CD4-positive, alpha-beta T cell treated with Interleukin-21 for 1 hour (primary cell): Measurements from ENCODE around the gene SH2B3.
"Not testable (repeated sequence)": the region's sequence is repeated elsewhere in the genome, so short reads cannot be mapped to it uniquely, and the experiment has no call there.

Experiments
- DNase-seq: peaks from one replicate; pipeline ENCODE4 v3.0.0-alpha.2; 2020

Gene SH2B3

DNA sequence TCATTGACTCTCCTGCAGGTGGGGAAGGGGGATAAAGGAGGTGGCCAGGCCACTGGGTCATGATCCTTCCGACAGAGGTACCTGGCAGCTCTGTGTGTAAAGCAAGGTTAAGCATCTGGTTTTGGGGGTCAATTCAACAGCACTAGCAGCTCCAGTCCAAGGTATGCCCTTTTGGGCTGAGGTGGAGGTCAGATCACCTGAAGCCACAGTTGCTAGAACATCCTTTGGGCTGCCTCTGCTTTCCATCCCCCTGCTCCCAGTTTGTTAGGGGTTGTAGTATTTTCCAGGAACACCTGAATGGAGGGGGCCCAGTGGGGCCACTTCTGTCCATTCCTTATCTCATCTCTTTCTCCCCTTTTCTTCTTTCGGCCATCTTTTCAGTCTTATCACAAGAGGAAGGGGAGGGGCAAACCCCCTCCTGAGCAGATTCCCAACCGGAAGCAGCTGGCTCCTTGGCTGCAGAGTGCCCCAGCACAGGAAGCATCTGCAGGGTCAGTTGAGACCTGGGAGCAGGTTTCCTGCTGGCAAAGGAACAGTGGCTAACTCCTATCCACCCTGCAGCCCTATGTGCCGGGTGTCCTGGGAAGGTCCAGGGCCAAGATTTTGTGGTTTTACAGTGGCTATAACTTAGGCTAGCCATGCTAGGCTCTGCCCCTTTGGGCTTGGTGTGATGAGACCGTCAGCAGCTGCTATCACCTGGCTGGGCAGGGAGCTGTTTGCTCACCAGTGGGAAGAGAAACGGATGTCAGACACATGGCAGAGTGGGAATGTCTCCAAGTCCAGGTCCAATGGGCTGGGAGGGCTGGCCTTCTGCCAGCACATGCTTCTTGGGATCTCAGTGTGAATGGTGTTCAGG is 40.2 kb downstream of the SH2B3 start:
- no peak for DNase-seq

DNA sequence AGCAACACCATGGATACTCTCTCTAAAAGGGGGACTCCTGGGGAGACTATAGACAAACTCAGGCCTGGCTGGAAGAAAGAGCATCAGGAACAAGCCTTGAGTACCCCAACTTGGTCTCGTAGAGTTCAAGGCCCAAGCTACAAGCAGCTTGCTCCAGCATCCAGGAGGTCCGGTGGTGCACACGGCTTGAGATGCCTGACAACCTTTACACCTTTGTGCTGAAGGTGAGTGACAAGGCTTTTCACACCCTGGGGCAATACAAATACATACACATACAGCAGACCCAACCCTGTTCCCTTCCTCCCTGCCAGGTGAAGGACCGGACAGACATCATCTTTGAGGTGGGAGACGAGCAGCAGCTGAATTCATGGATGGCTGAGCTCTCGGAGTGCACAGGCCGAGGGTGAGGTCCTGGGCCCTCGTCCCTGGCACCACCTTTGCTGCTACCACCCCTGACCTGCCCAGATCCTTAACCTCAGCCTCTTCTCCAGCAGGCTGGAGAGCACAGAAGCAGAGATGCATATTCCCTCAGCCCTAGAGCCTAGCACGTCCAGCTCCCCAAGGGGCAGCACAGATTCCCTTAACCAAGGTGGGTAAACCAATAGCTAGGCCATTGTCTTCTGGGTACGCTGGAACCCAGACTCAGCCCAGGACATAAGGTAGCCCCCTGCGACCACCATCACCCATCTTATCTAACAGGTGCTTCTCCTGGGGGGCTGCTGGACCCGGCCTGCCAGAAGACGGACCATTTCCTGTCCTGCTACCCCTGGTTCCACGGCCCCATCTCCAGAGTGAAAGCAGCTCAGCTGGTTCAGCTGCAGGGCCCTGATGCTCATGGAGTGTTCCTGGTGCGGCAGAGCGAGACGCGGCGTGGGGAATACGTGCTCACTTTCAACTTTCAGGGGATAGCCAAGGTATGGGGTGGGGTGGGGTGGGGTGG is 41.2 kb downstream of the SH2B3 start:
- DNase-seq, result no peak

DNA sequence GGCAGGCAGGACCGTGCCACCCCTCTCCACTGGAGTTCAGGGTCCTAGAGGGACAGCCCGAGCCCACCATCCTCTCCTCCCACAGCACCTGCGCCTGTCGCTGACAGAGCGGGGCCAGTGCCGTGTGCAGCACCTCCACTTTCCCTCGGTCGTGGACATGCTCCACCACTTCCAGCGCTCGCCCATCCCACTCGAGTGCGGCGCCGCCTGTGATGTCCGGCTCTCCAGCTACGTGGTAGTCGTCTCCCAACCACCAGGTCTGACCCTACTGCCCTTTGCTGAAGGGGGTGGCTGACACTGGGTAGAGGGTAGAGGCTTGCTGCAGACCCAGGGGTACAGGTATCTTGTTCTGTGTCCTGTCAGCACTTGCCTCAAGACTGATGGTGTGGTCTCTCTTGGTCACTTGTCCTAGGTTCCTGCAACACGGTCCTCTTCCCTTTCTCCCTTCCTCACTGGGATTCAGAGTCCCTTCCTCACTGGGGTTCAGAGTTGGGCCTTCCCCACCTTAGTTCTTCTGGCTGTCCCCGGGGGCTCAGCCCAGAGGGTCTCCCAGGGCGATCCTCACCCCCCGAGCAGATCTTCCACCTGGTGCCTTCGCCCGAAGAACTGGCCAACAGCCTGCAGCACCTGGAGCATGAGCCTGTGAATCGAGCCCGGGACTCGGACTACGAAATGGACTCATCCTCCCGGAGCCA is 42.0 kb downstream of the SH2B3 start:
- DNase-seq, result no peak

DNA sequence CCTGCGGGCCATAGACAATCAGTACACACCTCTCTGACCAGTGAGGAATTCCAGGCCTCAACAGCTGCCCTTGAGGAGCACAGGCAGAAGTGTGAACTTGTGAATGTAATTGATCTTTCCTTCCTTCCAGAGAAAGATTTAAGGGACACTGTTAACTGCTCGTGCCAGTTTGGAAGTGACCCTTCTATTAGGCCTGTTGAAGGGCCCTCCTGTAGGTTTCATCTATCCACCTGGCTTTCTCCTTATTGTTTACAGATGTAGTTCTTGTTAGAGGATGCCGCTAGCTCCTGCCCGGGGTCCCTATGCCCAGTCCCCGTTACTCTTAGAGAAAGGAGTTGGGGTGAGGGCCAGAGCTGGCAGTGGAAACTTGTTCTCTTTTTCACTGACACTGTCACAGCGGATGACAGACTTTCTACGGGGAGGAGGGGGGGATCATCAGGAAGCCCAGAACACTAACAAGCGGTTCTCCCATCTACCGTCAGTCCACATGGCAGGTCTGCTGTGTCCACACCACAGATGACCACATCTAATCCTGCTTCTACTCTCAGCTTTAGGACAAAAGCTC is 42.6 kb downstream of the SH2B3 start:
- no peak for DNase-seq

DNA sequence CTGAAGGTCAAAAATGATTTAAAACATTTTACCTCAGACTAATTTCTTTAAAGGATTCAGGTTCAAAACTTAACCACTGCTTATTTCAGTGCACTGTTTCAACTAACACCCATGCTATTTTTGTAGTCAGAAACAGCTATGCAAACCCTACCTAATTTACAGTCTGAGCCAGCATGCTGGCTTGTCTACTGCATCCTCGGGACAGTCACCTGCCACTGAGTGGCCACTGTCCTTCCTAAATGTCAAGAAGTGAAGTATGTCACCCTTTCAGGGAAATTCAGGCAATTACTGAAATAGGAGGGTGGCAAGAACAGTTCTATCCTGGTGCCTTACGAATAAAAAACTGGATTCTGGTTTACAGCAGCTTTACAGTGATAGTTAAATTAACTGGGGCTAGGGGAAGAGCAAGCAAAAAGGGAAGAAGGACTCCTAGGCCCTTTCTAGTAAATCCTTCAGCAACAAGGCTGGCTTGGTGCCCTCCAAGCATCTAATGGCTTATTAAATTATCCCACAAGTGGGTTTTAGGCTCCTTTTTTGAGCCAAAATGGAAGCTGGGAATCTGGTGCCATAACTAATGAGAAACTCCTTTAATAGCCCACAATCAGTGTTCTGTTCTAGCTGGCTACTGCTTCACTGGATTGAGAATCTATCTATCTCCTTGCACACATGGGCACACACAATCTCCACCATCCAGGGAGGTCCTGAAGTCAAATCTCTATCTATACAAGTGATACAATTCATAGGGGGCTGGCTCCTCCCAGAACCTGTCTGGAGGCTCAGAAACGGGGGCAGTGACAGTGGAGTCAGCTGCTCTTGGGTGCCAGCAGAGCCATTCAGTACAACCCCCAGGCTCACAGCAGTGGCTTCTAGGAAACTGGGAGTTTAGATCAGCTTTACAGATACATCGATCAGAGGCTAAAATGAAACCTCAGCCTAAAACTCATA is 43.4 kb downstream of the SH2B3 start:
- no peak for DNase-seq

DNA sequence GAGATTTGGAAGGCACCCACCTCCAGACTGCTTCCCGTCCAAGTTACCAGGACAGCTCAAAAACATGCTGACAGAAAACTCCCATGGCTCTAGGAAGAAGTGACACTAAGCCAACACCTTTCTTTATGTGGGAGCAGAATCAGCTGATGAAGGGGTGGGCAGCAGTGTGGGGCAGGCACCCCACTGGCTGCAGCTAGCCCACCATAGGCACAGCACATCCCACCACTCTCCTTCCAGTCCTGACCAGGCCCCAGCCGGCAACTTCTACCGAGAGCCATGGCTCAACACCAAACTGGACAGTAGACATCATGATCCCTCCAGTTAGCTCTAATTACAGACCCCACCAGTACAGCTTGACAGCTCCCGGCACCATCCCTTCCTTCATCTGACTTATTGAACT is 45.0 kb downstream of the SH2B3 start:
- no peak for DNase-seq

DNA sequence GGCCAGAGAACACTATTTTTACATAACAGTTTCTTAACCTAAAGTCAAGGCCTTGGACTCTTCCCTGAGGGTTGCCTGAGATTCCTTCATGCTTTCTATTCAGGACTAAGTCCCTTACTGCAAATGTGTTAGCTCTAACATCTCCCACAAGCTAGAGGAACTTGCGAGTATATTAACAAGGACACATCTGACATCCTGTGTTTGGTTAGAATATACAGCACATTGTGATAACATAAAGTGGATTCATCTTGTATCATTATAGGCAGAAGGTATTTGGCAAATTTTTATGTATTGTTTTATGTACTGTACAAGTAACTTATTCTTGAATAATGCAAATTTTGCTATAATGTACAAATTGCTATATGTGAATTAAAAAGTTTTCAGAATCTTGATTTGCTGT is 45.5 kb downstream of the SH2B3 start:
- DNase-seq, result no peak

DNA sequence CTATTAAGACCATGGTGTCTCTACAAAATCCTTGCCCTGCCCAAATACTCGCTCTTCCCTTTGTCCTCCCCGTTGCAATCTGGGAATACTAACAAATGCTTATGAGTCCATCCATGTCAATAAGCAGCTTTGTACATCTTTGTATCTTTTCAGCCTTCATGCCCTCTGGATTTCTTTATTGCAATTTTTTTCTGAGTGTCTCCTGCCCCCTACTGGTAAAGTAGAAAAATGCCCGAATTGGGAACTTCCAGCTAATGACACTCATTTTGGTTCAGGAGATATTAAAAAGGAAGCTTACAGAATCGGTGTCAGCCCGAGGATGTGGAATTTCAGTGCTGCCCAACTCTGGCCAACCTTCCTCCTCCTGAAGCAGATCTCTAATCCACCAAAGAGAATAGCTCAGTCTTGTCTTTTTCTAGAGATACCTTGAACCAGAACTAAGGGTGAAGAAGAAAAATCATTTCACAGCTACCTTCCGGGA is 46.0 kb downstream of the SH2B3 start:
- peak; percentile 83 for DNase-seq

DNA sequence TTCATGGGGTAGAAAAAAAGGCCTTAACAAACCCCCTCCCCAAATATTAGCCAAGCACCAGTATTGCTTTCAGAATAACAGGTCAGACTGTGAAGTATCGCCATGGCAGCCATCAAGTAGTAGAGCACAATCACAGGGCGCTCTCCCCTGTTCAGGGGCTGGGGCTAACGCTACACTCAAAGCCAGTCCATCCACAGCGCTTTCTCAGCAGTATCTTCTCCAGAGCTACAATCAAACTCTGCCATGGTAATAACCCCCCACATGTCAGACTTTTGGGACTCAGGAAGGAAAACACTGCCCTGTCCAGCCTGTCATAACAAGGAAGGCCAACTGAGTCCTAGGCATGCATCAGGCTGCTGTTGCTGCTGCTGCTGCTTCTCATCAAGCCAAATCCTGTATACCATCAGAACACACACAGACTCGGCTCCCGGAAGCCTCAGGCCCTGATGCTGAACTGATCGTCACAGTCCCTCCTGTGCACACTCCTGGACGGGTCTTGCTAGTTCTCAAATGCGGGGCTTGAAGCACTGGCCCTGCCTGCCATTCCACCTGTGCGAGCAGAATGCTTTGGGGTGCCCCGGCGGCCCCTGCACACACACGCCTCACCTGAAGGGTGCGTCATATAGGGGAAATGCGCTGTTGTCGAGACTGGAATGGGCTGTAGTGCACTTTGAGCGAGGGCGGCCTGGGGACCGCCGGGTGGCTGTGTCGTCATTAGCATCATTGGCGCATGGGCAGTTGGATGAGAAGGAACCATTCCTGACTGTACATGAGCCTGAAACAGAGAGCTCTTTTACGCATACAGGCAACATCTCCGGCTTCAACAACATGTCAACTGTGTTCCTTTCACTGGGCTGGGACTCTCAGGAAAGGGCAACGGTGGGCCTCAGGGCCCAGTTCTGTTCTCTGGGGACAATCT is 47.6 kb downstream of the SH2B3 start:
- no peak for DNase-seq

DNA sequence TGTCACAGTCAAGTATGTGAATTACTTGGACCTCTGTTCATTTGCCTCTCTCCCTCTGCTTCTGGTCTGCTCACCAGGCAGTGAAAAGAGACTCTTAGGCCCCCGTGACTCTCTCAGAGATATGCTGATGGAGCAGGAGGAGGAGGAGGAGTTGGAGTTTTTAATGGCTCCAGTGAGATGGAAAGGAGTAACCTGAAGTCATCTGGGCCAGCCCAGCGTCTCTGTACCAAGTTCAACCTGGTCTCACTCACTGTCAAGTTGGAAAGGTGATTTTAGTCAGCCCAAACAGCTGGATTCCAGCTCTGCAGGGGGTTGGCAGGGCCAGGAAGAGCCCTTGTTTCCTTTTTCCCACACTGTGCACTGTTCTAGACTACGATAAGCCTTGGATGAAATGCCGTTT is 48.6 kb downstream of the SH2B3 start:
- no peak for DNase-seq

DNA sequence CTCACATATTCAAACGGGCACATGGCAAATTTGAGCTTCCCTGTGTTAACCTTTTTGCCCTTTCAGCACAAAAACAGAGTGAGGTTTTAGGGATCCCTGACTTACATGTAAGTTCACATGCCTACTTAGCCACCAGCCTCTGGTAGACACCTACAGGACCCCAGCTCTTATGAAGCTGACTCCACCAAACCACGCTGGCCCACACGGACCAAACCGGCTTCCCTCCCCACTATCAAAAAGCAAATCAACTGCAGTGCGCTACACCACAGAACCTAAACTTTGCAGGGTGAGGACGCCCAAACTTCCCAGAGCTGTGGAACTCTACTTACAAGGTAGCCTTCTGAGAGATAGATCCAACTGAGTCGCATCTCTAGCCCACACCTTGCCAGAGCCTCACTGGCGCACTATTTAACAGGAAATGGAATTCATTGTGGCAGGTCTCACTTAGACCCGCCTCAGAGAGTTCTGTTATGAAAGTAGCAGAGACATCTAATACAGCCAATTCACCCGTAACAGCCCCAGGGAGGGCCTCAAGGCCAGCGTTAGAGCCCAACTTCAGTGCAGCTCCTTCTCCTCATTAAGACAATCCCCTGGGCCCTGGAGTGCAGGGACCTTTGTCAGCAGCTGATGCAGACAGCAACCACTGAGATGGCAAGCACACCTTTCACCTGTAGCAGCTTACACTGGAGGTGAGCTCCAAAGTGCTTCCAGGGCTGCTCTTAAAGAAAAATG is 49.2 kb downstream of the SH2B3 start:
- no peak for DNase-seq

DNA sequence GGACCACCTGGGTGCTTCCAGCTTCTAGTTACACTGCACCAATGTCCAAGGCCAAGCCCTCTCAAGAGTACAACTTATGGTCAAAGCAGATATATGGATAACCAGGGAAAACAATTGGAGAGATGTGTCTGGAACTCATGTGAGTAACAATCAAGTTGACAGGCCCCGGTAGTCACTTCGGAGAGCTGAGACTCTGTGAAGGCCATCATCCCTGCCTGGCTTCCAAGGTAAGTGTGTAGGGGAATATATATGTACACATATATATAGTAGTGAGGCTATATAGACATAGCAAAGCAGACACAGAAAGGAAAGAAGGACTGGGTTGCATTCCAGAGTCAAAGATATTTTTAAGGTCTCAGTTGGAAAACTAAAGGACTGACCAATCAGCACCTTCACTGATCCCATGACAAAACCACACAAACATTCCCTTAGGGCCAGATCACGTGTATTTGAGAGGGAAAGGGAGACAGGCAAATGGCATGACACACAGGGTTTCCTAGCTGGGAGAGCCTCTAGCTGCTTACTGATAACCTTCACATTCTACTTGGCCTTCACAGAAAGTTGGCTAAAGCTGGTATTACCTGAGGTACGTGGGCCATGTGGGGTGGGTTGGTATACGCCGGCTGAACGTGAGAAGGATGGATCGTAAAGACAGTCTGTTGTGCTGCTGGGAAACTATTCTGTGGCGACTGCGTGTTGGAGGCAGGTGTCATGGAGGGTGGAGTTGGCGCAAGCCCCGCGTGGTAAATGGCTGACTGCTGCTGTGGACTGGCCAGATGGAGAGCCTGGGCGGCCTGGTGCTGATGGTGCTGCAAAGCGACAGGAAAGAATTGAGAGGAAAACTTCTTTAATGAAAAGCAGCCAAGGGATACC is 50.0 kb downstream of the SH2B3 start:
- DNase-seq, result no peak

DNA sequence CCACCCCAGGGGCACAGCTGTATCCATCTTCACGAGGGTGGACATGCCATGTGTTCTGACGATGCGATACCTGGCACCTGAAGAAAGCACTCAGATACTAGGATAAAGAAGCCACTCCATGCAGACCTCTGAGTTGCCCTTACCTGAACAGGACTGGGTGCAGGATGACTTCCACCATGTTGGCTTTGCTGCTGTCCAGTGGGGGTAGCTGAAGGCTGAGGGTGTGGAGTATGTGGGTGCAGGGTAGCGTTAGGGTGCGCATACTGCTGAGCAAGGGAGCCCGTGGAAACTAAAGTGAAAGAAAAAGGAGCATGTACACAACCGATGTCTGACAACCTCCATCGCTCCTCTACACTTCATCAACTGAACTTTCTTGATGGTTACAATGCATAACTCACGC is 51.3 kb downstream of the SH2B3 start:
- no peak for DNase-seq

DNA sequence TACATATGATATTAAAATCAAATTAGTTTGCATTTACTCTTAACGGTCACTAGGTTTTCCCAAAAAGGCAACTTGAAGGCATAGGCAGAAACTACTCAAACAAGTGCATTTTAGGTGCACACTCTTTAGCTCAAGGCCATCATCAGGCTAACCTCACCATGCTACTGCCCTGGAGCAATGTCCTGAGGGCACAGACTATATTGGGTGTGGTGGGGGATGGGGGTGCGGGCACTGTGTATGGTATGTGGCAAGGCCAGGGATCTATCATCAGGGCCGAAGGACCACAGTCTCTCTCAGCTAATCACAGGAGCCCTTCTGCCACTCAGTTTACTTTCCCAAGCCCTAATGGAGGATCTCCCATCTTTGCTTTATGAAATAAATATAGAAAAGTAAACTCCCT is 51.9 kb downstream of the SH2B3 start:
- no peak for DNase-seq

DNA sequence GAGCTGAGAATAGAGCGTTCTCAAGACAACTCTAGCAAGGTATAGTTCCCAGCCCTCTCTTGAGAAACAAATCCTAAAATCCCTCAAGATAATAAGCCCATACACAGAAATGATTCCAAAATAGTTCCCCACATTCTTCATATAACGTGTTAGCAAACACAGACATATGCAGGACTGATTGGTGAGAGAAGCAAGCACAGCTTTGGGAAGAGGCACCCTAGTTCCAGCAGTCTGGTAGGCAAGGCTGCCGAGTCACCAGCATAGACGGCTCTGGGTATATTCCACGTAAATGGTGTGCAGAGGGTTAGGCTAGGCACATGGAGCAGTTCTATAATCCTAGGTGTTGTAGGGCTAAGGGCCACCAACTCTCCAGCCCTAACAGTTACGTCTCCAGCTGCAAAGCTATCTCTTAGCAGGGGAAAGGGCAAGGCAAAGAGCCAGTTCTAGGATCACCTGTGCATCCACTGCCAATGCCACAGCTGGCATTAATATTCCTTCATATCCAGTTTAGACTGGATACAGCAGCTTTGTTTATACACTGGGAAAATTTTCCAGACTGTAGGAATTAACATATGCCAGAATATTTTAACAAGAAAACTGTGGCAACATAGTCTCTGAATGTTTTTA is 52.9 kb downstream of the SH2B3 start:
- no peak for DNase-seq

DNA sequence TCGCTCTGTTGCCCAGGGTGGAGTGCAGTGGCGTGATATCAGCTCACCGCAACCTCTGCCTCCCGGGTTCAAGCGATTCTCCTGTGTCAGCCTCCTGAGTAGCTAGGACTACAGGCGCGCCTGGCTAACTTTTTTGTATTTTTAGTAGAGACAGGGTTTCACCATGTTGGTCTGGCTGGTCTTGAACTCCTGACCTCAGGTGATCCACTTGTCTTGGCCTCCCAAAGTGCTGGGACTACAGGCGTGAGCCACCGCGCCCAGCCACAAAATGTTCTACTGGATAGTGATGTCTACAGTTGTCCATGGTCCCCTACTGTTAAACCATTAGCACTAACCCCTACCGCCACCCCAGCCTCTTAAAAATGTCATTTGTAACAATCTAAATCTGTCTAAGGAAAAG is 54.4 kb downstream of the SH2B3 start:
- DNase-seq, result not testable (repeated sequence)

DNA sequence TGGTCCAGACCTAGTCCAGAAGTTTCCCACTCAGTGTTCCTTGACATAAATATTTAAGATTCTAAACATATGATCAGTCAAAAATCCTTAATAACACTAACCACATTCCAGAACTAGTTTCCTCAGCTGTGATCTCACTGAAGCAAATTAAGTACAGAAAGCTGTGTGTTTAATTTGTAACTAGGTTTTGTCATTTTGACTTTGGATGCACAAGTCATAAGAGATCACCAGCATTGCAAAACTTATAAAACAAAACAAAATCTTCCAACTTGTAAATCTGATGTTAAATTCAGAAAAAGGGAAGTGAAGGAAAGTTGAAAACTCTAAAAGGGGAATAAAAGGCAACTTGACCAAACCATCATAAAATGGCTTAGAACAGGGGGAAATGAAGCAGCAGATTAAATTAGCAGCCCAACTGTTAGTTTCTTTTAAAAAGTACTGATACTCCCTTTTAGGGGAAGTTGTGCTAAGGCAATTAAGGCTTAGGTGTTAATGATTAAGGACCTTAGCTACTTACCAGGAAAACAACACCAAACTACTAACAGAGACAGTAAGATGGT is 56.6 kb downstream of the SH2B3 start:
- no peak for DNase-seq
